Stomach smooth muscle (tissue), 2 donors: Measurements from ENCODE around the gene COL23A1.

ENCODE experiments used
- H3K27ac ChIP-seq: one replicate; pipeline ENCODE4 v1.7.0; 2013; ENCODE audit warnings: mild to moderate bottlenecking, low read length, inconsistent platforms
- H3K27me3 ChIP-seq, 2 donors: one replicate each; pipeline ENCODE4 v1.7.0; 2013; ENCODE audit warnings: low read length in 2 of 2; ENCODE audit not compliant: insufficient read depth in 2 of 2, control insufficient read depth in 1 of 2
- H3K36me3 ChIP-seq, 2 donors: one replicate each; pipeline ENCODE4 v1.7.0; 2013; ENCODE audit warnings: low read length in 2 of 2; ENCODE audit not compliant: control insufficient read depth in 2 of 2, insufficient read depth in 2 of 2
- H3K4me1 ChIP-seq: one replicate; pipeline ENCODE4 v1.7.0; 2013; ENCODE audit warnings: low read length; ENCODE audit not compliant: control insufficient read depth, insufficient read depth
- H3K4me3 ChIP-seq, 2 donors: one replicate each; pipeline ENCODE4 v1.7.0; 2013; ENCODE audit warnings: low read length in 2 of 2
- H3K9ac ChIP-seq, 2 donors: one replicate each; pipeline ENCODE4 v1.7.0; 2013; ENCODE audit warnings: low read length in 2 of 2, mild to moderate bottlenecking in 1 of 2
- H3K9me3 ChIP-seq, 2 donors: one replicate each; pipeline ENCODE4 v1.7.0; 2013; ENCODE audit warnings: low read length in 2 of 2; ENCODE audit not compliant: control insufficient read depth in 2 of 2
- donor health status: healthy.
- donor health status: Pancreatic carcinoma.

The COL23A1 gene

GRCh38 chr5:178389796-178390195, 200.4 kb downstream of the COL23A1 start:
- Histone ChIP-seq H3K27ac (no peak overlapping the region), H3K9ac (no peak overlapping the region), H3K27me3 (peaks cover 5 to 20% of the 10 kb centered on the region in 2 donors), H3K4me3 (no peak overlapping the region), H3K36me3 (no peaks in the 10 kb centered on the region), H3K4me1 (no peaks in the 10 kb centered on the region), H3K9me3 (no peaks in the 10 kb centered on the region)

GRCh38 chr5:178389026-178389729, 201.0 kb downstream of the COL23A1 start:
- Histone ChIP-seq H3K36me3 (no peaks in the 10 kb centered on the region), H3K27ac (no peak overlapping the region), H3K9me3 (no peaks in the 10 kb centered on the region), H3K27me3 (peaks cover 4 to 17% of the 10 kb centered on the region in 2 donors), H3K9ac (no peak overlapping the region), H3K4me3 (no peak overlapping the region), H3K4me1 (peaks cover 5% of the 10 kb centered on the region)

DNA sequence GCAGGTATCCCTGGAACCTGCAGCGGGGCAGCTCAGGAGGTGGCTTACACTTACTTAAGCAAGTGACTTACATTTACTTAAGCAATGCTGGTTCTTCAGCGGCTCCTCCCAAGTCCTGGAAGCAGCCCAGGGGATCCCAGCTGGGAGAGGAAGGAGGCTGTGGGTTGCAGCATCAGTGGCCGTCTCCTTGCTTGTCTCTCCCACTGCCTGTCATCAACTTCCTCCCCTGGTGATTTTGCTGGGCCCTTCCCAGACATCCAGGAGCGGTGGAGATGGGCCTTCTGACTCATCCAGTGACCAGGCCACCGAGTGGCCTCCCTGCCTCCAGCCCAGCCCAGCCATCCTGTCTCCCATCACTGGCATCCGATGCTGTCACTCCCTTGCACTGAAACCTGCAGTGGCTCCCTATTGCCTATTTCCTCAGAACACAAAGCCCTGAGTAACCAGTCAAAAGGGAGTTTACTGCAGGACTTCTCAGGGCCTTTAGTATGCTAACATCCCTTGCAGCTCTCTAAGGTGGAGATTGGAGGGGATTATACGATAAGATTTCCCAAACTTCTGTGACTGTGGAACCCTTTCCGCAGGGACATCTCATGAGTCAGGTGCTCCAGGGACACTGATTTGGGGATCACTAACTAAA, 201.7 kb downstream of the COL23A1 start:
- Histone ChIP-seq H3K27me3 (peaks cover 3 to 14% of the 10 kb centered on the region in 2 donors), H3K27ac (no peak overlapping the region), H3K9ac (no peak overlapping the region)

DNA sequence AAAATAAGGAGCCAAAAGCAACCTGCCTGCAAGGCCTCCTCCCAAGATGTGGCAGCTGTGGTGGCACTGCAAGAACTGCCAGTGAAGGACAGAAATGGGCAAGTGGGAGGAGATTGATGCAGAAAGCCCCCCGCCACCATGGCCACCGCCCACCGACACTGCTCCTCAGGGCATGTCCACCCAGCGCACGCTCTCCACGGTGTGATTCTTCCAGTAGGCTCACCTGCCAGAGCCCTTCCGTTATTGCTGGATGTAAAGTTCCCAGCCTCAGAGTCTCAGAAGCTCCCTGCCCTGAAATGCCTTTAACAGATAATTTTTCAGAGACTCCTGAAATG, 202.4 kb downstream of the COL23A1 start:
- H3K27me3 ChIP-seq: peaks cover 3 to 14% of the 10 kb centered on the region in 2 donors
- H3K9me3 ChIP-seq: no peaks in the 10 kb centered on the region
- no peak overlapping the region for H3K9ac ChIP-seq
- no peak overlapping the region for H3K4me3 ChIP-seq
- no peak overlapping the region for H3K27ac ChIP-seq
- peaks cover 11% of the 10 kb centered on the region for H3K4me1 ChIP-seq
- H3K36me3 ChIP-seq: no peaks in the 10 kb centered on the region

More for the DNA sequence above, 201.7 kb downstream of the COL23A1 start:
- Histone ChIP-seq H3K4me3 (no peak overlapping the region), H3K4me1 (peaks cover 11% of the 10 kb centered on the region), H3K36me3 (no peaks in the 10 kb centered on the region), H3K9me3 (no peaks in the 10 kb centered on the region)

DNA sequence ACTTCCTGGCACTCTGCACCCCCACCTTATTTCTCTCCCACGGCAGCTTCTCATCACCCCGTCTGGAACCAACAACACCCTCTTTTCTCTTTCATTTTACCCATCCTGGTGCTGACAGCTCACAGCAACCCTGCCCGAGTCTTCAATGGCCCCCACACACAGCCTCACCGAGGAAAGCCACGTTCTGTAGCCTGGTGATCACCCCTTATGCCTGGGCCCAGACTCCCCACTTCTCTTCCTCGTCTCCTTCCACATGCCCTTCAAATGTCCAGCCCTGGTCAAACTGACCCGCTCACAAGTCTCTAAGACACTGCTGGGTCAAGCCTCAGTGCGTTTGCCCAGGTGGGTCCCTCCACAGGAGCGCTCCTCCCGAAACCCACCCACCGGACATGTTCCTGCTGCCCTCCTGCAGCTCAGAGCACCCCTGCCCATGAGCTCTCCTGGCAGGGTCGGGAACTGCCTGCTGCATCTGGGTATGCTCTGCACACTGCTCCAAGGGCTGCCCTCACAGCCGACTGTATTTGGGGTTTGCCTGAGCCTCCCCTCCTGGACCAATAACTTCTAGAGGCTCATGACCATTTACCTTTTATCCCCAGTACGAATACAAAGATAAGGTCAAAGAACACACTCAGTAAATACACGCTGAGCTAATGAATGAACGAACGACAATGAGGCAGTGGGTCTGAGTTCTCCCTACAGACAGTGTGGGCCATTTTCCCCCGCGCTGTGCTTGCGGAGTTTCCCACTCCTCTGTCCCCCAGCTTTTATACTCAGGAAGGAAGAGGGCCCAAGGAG, 202.9 kb downstream of the COL23A1 start:
- no peak overlapping the region for H3K4me3 ChIP-seq
- no peaks in the 10 kb centered on the region for H3K9me3 ChIP-seq
- H3K27me3 ChIP-seq: peaks cover 3 to 12% of the 10 kb centered on the region in 2 donors
- peaks cover 11% of the 10 kb centered on the region for H3K4me1 ChIP-seq
- no peak overlapping the region for H3K9ac ChIP-seq
- H3K36me3 ChIP-seq: no peaks in the 10 kb centered on the region
- H3K27ac ChIP-seq: no peak overlapping the region

- Histone ChIP-seq H3K4me3 (no peak overlapping the region), H3K27me3 (peaks cover 3 to 12% of the 10 kb centered on the region in 2 donors), H3K9ac (no peak overlapping the region), H3K27ac (no peak overlapping the region), H3K36me3 (no peaks in the 10 kb centered on the region), H3K9me3 (no peaks in the 10 kb centered on the region), H3K4me1 (peaks cover 11% of the 10 kb centered on the region)
Measured at GRCh38 chr5:178386336-178386931, 203.8 kb downstream of the COL23A1 start.

GRCh38 chr5:178385496-178385890, 204.7 kb downstream of the COL23A1 start:
- no peak overlapping the region for H3K4me3 ChIP-seq
- H3K9me3 ChIP-seq: no peaks in the 10 kb centered on the region
- H3K27me3 ChIP-seq: peaks cover 3 to 12% of the 10 kb centered on the region in 2 donors
- no peak overlapping the region for H3K9ac ChIP-seq
- no peak overlapping the region for H3K27ac ChIP-seq
- H3K36me3 ChIP-seq: no peaks in the 10 kb centered on the region
- peaks cover 11% of the 10 kb centered on the region for H3K4me1 ChIP-seq

DNA sequence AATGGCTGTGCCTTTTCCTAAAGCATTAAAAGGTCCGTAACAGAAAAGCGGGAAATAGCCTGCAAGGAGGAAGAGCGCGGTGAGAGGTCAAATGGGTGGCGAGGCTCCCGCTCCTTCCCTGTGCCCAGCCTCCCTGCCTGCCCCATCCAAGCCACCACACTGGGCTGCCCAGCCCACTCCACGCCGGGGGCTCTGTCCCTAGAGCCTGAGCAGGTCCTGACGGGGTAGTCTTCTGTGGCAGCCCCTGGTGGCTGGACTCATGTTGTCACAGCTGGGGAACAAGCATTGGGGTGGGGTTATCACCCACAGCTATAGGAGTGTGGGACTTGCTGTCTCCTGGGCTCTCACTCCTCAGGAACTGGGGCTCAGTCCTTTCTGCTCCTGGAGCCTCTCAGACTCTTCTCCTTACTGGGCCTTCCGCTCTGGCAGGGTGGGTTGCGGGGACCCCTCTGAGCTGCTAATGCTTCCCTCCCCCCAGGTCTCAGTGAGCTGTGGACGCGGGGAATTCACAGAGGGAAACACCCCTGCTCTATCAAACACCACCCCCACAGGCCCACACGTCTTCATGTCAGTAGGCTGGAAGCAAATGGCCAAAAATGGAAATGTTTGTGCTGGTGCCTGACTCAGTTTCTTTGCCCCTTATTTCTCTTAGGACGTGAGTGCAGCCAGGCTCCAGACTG, 205.2 kb downstream of the COL23A1 start:
- Histone ChIP-seq H3K9ac (no peak overlapping the region), H3K27ac (no peak overlapping the region), H3K4me3 (no peak overlapping the region)

GRCh38 chr5:178383919-178384815, 206.0 kb downstream of the COL23A1 start:
- Histone ChIP-seq H3K4me1 (peaks cover 11% of the 10 kb centered on the region), H3K36me3 (no peaks in the 10 kb centered on the region), H3K4me3 (peak overlapping the region in 1 of 2 donors; percentile 52), H3K27ac (no peak overlapping the region), H3K27me3 (peaks cover 3 to 8% of the 10 kb centered on the region in 2 donors), H3K9ac (no peak overlapping the region), H3K9me3 (no peaks in the 10 kb centered on the region)

More for the DNA sequence above, 205.2 kb downstream of the COL23A1 start:
- H3K9me3 ChIP-seq: no peaks in the 10 kb centered on the region
- peaks cover 11% of the 10 kb centered on the region for H3K4me1 ChIP-seq
- H3K27me3 ChIP-seq: peaks cover 3 to 9% of the 10 kb centered on the region in 2 donors
- no peaks in the 10 kb centered on the region for H3K36me3 ChIP-seq
